ENCODE measurements around the gene MFSD6. TPM values are rescaled to one million over a fixed set of nuclear protein-coding genes. Genes with fewer than 3 reads are reported as not detected.
A peak's percentile ranks its signal among the peaks of the same experiment; 100 is the strongest.

The MFSD6 gene
- total and polyA plus RNA-seq, 12 donors = 9.3 to 253 (median 93.4) TPM

GRCh38 chr2:190431907-190432306 is 23.8 kb downstream of the MFSD6 start:
- TF ChIP-seq POLR2A (IDR thresholded peaks at IDR 0.05) (no peak), CTCF (IDR thresholded peaks at IDR 0.05) (no peak)
- Histone ChIP-seq H3K27ac (peak overlapping the region in 2 of 5 donors; percentile 18 to 30), H3K4me3 (no peak overlapping the region), H3K27me3 (no peaks in the 10 kb centered on the region), H3K36me3 (replicated peaks in 1 of 2) (peaks cover 0 to 4% of the 10 kb centered on the region in 2 donors), H3K4me1 (replicated peaks in 1 of 2) (peaks cover 0 to 20% of the 10 kb centered on the region in 2 donors), H3K9me3 (replicated peaks in 1 of 3) (no peaks in the 10 kb centered on the region)
- no peak for DNase-seq
- intact Hi-C loops (cut with DNase I) = no loop called here

GRCh38 chr2:190432567-190433231 is 24.5 kb downstream of the MFSD6 start:
- Histone ChIP-seq H3K4me1 (replicated peaks in 1 of 2) (peaks cover 0 to 20% of the 10 kb centered on the region in 2 donors), H3K9me3 (replicated peaks in 1 of 3) (no peaks in the 10 kb centered on the region), H3K4me3 (no peak overlapping the region), H3K27me3 (no peaks in the 10 kb centered on the region), H3K27ac (peak overlapping the region in 2 of 5 donors; percentile 18 to 30), H3K36me3 (replicated peaks in 1 of 2) (peaks cover 0 to 4% of the 10 kb centered on the region in 2 donors)
- no peak for DNase-seq
- 67 to 83% (median 71%) methylated on average over 5 of the region's 5 CpGs for WGBS, 4 donors
- intact Hi-C loops (cut with DNase I) = no loop called here
- TF ChIP-seq CTCF (IDR thresholded peaks at IDR 0.05) (no peak), POLR2A (IDR thresholded peaks at IDR 0.05) (no peak)

GRCh38 chr2:190435031-190435670 is 27.0 kb downstream of the MFSD6 start:
- intact Hi-C loops (cut with DNase I) = no loop called here
- no peak for DNase-seq
- Histone ChIP-seq H3K27me3 (no peaks in the 10 kb centered on the region), H3K4me1 (replicated peaks in 1 of 2) (peaks cover 5 to 29% of the 10 kb centered on the region in 2 donors), H3K36me3 (replicated peaks in 1 of 2) (peaks cover 0 to 4% of the 10 kb centered on the region in 2 donors), H3K9me3 (replicated peaks in 1 of 3) (no peaks in the 10 kb centered on the region), H3K27ac (no peak overlapping the region), H3K4me3 (no peak overlapping the region)
- TF ChIP-seq CTCF (IDR thresholded peaks at IDR 0.05) (no peak), POLR2A (IDR thresholded peaks at IDR 0.05) (no peak)
- WGBS, 4 donors = 84 to 93% (median 88%) methylated on average over 2 of the region's 2 CpGs

- Histone ChIP-seq H3K9me3 (replicated peaks in 1 of 3) (no peaks in the 10 kb centered on the region), H3K4me1 (replicated peaks in 1 of 2) (peaks cover 12 to 43% of the 10 kb centered on the region in 2 donors), H3K27ac (no peak overlapping the region), H3K36me3 (replicated peaks in 1 of 2) (peaks cover 0 to 4% of the 10 kb centered on the region in 2 donors), H3K4me3 (no peak overlapping the region), H3K27me3 (no peaks in the 10 kb centered on the region)
- DNase-seq = no peak
- intact Hi-C loops (cut with DNase I) = no loop called here
- TF ChIP-seq CTCF (IDR thresholded peaks at IDR 0.05) (no peak), POLR2A (IDR thresholded peaks at IDR 0.05) (no peak)
- 95 to 99% (median 97%) methylated on average over 5 of the region's 5 CpGs for WGBS, 4 donors
These were observed 28.4 kb downstream of the MFSD6 start for GRCh38 chr2:190436557-190436956.
